ENCODE data around the gene PTPRM.

GRCh38 chr18:8069708-8070107, 502.6 kb downstream of the PTPRM start:
- TF ChIP-seq CTCF (tag by site-specific recombination; IDR thresholded peaks at IDR 0.05) (no peak), ZNF707 (tag by site-specific recombination; IDR thresholded peaks at IDR 0.05) (no peak), ZNF692 (tag by site-specific recombination; IDR thresholded peaks at IDR 0.05) (no peak), REST (tag by site-specific recombination; IDR thresholded peaks at IDR 0.05) (no peak), ZNF785 (tag by site-specific recombination; IDR thresholded peaks at IDR 0.05) (no peak), ZNF174 (tag by site-specific recombination; IDR thresholded peaks at IDR 0.05) (no peak), ZNF266 (tag by site-specific recombination; IDR thresholded peaks at IDR 0.05; ENCODE audit: low read depth) (no peak)

Data from HEK293 (cell line).